ENCODE data around the gene ALKBH3. TPM values are rescaled to one million over a fixed set of nuclear protein-coding genes. Genes with fewer than 3 reads are reported as not detected.

ALKBH3 gene
- total and polyA plus RNA-seq, 8 donors: 25.7 to 113 (median 34.4) TPM

DNA sequence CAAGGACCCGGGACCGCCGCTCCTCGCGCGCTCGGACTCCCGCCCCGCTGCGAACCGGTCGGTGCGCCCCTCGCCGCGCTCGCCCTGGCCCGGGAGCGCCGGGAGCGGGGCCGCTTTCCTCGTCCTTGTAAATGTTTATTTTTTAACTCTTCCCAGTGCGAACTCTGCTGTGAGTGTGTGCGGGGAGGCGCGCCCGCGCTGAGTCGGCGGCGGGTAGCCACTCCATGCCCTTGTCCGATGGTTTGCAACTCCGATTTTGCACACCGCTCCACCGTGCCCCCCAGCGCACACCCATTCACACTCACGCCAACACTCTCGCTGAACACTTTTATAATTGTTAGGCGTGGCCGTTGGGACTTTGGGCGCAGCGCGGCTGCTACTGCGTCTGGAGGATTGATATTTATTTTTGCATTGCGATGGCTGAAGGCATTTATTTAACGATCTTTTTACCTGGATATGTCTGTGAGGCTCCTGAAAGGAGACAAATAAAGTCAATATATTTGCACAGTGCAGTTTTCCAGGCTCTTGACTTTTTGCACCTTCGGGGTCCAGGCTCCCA, 62.8 kb downstream of the ALKBH3 start:
- Histone ChIP-seq H3K36me3 (no peaks in the 10 kb centered on the region), H3K27me3 (peaks cover 0 to 54% (median 39%) of the 10 kb centered on the region in 3 donors), H3K27ac (peak overlapping the region; percentile 82 to 97 (median 87)), H3K9me3 (no peaks in the 10 kb centered on the region), H3K4me3 (peak overlapping the region; percentile 73 to 79 (median 76)), H3K4me1 (peaks cover 22 to 40% (median 37%) of the 10 kb centered on the region in 4 donors)
- WGBS, 5 donors: 1% methylated on average over 48 of the region's 48 CpGs
- TF ChIP-seq POLR2AphosphoS5 (IDR thresholded peaks at IDR 0.05): peak in 1 of 3 donors; percentile 13
- no peak for TF ChIP-seq EP300 (IDR thresholded peaks at IDR 0.05)
- DNase-seq: peak in 1 of 2 donors; percentile 63
- intact Hi-C loops (cut with DNase I; ENCODE audit: low total_unique reads): no loop called here

DNA sequence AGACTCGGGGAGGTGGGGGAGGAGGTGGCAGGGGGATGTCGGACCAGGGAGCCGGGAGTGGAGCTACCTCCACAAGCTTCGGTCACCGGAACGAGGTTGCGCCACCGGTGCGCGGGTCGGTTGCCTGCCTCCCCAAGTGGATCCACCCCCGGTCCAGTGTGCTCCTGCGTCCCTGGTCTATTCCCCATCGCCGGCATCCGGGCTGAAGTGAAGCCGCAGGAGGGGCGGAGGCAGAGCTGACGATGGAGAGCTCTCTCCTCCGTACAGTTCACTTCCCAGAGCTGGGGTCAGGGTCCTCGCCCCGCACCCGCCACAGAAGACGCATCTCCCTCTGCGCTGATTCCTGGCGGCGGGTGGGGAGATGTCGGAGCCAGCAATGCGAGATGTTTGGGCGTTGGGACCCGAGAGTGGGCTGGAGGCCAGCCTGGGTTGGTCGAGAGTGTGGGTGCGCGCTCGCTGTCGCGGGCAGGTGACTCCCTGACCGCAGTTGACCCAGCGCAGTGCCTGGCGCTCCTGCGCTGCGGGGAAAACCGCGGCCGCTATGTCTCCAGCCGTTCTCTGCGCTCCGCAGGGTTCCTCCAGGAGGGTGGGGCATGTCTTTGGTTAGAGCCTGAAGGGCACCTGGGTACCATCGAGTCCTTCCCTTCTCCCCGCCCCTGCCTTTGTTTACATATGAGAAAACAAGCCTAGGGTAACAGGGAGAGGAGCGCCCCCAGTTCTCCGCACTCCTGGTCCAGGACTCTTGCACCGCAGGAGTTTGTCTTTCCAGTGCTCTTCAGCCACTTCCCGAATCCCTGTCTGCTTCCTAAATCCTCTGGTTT, 63.5 kb downstream of the ALKBH3 start:
- Histone ChIP-seq H3K9me3 (no peaks in the 10 kb centered on the region), H3K27ac (peak overlapping the region; percentile 57 to 97 (median 87)), H3K36me3 (no peaks in the 10 kb centered on the region), H3K4me3 (peak overlapping the region; percentile 73 to 79 (median 76)), H3K4me1 (peaks cover 22 to 40% (median 37%) of the 10 kb centered on the region in 4 donors), H3K27me3 (peaks cover 0 to 54% (median 39%) of the 10 kb centered on the region in 3 donors)
- intact Hi-C loops (cut with DNase I; ENCODE audit: low total_unique reads): no loop called here
- WGBS, 5 donors: 1 to 2% (median 2%) methylated on average over 22 to 54 of the region's 54 CpGs
- no peak for DNase-seq
- TF ChIP-seq EP300 (IDR thresholded peaks at IDR 0.05) (no peak), POLR2AphosphoS5 (IDR thresholded peaks at IDR 0.05) (peak in 2 of 3 donors; percentile 42 to 47)

DNA sequence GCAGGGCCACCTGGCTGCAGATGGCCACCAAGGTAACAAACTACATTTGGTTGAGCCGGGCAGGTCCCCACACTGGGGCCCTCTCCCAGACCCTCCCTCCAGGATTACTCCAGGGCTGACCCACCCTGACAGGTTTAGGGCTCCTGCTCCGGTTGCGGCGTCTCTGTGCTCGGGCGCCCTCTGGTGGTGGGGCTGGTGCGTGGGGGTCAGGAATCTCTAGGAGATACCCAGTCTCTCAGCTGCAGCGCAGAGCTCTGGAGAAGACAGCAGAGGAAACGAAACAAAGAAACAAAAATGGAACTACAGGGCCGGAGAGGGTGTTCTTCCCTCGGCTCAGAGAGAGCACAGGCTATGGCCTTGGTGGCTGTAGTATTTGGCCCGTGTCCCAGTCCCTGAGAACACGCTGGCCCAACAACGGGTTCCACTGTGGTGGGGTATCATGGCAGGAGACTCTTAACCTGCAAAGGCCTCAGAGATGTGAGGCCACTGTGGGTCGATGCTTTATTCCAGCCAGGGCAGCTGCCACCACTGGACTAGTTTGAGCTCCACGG, 64.2 kb downstream of the ALKBH3 start:
- peaks cover 0 to 54% (median 39%) of the 10 kb centered on the region in 3 donors for H3K27me3 ChIP-seq
- TF ChIP-seq POLR2A (IDR thresholded peaks at IDR 0.05) (no peak), POLR2AphosphoS5 (IDR thresholded peaks at IDR 0.05) (no peak)
- TF ChIP-seq, protein P1, sequence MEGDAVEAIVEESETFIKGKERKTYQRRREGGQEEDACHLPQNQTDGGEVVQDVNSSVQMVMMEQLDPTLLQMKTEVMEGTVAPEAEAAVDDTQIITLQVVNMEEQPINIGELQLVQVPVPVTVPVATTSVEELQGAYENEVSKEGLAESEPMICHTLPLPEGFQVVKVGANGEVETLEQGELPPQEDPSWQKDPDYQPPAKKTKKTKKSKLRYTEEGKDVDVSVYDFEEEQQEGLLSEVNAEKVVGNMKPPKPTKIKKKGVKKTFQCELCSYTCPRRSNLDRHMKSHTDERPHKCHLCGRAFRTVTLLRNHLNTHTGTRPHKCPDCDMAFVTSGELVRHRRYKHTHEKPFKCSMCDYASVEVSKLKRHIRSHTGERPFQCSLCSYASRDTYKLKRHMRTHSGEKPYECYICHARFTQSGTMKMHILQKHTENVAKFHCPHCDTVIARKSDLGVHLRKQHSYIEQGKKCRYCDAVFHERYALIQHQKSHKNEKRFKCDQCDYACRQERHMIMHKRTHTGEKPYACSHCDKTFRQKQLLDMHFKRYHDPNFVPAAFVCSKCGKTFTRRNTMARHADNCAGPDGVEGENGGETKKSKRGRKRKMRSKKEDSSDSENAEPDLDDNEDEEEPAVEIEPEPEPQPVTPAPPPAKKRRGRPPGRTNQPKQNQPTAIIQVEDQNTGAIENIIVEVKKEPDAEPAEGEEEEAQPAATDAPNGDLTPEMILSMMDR (IDR thresholded peaks at IDR 0.05): peak in 5 of 7 experiments; percentile 54 to 84 (median 79)
- WGBS, 5 donors: 11 to 20% (median 17%) methylated on average over 16 of the region's 16 CpGs

DNA sequence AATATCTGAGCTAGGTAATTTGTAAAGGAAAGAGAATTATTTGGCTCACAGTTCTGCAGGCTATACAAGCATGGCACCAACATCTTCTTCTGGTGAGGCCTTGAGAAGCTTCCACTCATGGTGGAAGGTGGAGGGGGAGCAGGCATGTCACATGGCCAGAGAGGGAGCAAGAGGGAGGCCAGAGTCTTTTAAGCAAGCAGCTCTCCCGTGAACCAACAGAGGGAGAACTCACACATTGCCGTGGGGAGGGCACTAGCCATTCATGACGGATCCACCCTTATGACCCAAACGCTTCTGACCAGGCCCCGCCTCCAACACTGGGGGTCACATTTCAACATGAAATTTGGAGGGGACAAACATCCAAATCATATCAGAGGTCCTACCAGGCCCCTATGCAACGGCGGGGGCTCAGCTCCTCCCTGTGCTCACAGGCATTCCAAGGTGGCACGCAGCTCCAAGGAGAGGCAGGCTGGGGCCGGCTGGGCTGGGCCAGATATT, 66.4 kb downstream of the ALKBH3 start:
- peaks cover 22 to 31% (median 29%) of the 10 kb centered on the region in 4 donors for H3K4me1 ChIP-seq
- H3K27ac ChIP-seq: peak overlapping the region in 4 of 5 donors; percentile 12 to 66 (median 41)
- WGBS, 5 donors: 28 to 46% (median 39%) methylated on average over 9 of the region's 9 CpGs
- TF ChIP-seq, protein P1 (IDR thresholded peaks at IDR 0.05): no peak
- TF ChIP-seq POLR2AphosphoS5 (IDR thresholded peaks at IDR 0.05): peak in 2 of 3 donors; percentile 31 to 40
- intact Hi-C loops (cut with DNase I; ENCODE audit: low total_unique reads): loop anchor here (5.0 kb wide), 2 partner anchors 45 to 60 kb away; no protein-coding TSS in a partner anchor
- no peaks in the 10 kb centered on the region for H3K9me3 ChIP-seq
- H3K4me3 ChIP-seq: no peak overlapping the region
- DNase-seq: peak in 1 of 2 donors; percentile 66
- no peaks in the 10 kb centered on the region for H3K36me3 ChIP-seq
- H3K27me3 ChIP-seq: peaks cover 0 to 38% (median 26%) of the 10 kb centered on the region in 3 donors

More for the DNA sequence above, 64.2 kb downstream of the ALKBH3 start:
- Histone ChIP-seq H3K36me3 (no peaks in the 10 kb centered on the region), H3K9me3 (no peaks in the 10 kb centered on the region), H3K4me1 (peaks cover 22 to 40% (median 37%) of the 10 kb centered on the region in 4 donors), H3K4me3 (peak overlapping the region; percentile 73 to 79 (median 76)), H3K27ac (peak overlapping the region; percentile 57 to 97 (median 87))
- intact Hi-C loops (cut with DNase I; ENCODE audit: low total_unique reads): loop anchor here (5.0 kb wide), 2 partner anchors 43 to 58 kb away; no protein-coding TSS in a partner anchor
- peak; percentile 77 to 78 for DNase-seq

DNA sequence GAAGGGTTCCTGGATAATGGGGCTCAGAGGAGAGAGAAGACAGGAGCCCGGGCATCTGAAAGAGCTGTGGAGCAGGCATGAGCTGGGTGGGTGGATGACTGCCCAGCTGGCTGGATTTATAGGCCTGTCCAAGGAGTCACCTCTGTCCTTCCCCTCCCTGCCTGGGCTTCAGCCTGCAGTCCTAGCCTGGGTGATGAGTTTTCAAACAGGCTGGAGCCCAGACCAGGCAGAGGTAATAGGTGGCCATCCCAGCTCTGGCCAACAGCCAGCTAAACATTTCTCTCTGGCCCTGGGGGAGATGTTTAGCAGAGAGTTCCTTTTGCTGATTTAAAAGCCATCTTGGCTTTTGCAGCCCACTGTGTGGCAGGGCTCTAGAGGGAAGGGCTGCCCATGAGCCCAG, 67.2 kb downstream of the ALKBH3 start:
- intact Hi-C loops (cut with DNase I; ENCODE audit: low total_unique reads): loop anchor here (5.0 kb wide), 2 partner anchors 46 to 61 kb away; no protein-coding TSS in a partner anchor
- no peak for DNase-seq
- peaks cover 22 to 28% (median 24%) of the 10 kb centered on the region in 4 donors for H3K4me1 ChIP-seq
- WGBS, 5 donors: 40 to 90% (median 78%) methylated on average over 1 of the region's 1 CpG
- no peaks in the 10 kb centered on the region for H3K9me3 ChIP-seq
- H3K27ac ChIP-seq: peak overlapping the region in 3 of 5 donors; percentile 38 to 66 (median 44)
- TF ChIP-seq, protein P1 (IDR thresholded peaks at IDR 0.05): no peak
- peak in 1 of 3 donors; percentile 54 for TF ChIP-seq POLR2AphosphoS5 (IDR thresholded peaks at IDR 0.05)
- H3K36me3 ChIP-seq: no peaks in the 10 kb centered on the region
- H3K4me3 ChIP-seq: no peak overlapping the region
- peaks cover 0 to 31% (median 22%) of the 10 kb centered on the region in 3 donors for H3K27me3 ChIP-seq

All from stomach (tissue), 9 donors.